Limb (tissue), 2 donors: ENCODE data around the gene PAX9.

ENCODE experiments used
- DNase-seq, 2 donors: peaks; one replicate each; pipeline ENCODE4 v3.0.0-alpha.2; 2016; ENCODE audit errors: extremely low spot score in 2 of 2

Gene PAX9

DNA sequence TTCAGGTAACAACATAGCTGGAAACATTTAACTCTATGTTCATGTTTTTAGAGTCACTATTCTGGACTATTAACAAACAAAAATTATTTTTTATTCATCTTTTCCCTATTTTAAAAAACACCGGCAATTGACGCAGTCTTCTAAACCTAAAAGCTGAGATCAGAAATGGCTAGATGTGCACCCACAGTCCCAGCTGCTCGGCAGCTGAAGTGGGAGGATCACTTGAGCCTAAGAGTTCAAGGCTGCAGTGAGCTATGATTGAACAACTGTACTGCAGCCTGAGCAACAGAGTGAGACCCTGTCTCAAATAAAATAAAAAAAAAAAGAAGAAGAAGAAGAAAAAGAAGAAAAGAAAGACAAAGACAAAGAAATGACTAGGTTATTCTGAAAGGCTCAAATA, 64.5 kb downstream of the PAX9 start:
- no peak for DNase-seq
